Trophoblast cell (in vitro differentiated cells and primary cell): ENCODE data around the gene SYP.

Experiments used
- DNase-seq, 2 donors: peaks; one replicate each; pipeline ENCODE4 v3.0.0-alpha.2; 2016
- H2AFZ ChIP-seq: 2 replicates; pipeline ENCODE4 v1.6.1; 2013; ENCODE audit warnings: low read length, moderate library complexity, mild to moderate bottlenecking; ENCODE audit not compliant: insufficient read depth, poor library complexity
- H2AK5ac ChIP-seq: 2 replicates; pipeline ENCODE4 v1.6.1; 2013; ENCODE audit warnings: mild to moderate bottlenecking, low read length
- H2BK120ac ChIP-seq: 2 replicates; pipeline ENCODE4 v1.6.1; 2013; ENCODE audit warnings: low read length, mild to moderate bottlenecking, moderate library complexity; ENCODE audit not compliant: insufficient read depth, poor library complexity
- H2BK12ac ChIP-seq: 2 replicates; pipeline ENCODE4 v1.6.1; 2013; ENCODE audit warnings: mild to moderate bottlenecking, low read length, moderate library complexity
- H2BK5ac ChIP-seq: 2 replicates; pipeline ENCODE4 v1.6.1; 2013; ENCODE audit warnings: low read length, low read depth, moderate library complexity, mild to moderate bottlenecking; ENCODE audit not compliant: poor library complexity
- H3K14ac ChIP-seq: 2 replicates; pipeline ENCODE4 v1.6.1; 2013; ENCODE audit warnings: mild to moderate bottlenecking, low read length
- H3K18ac ChIP-seq: 2 replicates; pipeline ENCODE4 v1.6.1; 2013; ENCODE audit warnings: mild to moderate bottlenecking, low read length
- H3K23ac ChIP-seq: 2 replicates; pipeline ENCODE4 v1.6.1; 2013; ENCODE audit warnings: low read length
- H3K27ac ChIP-seq: 2 replicates; pipeline ENCODE4 v1.5.1; 2013; ENCODE audit warnings: low read depth, mild to moderate bottlenecking, inconsistent platforms, low read length, moderate library complexity
- H3K27me3 ChIP-seq: 2 replicates; pipeline ENCODE4 v1.6.1; 2013; ENCODE audit warnings: inconsistent platforms, mild to moderate bottlenecking, low read length, moderate library complexity; ENCODE audit not compliant: insufficient read depth
- H3K36me3 ChIP-seq, 2 experiments: 1 replicate in 1 of 2; 2 replicates in 1 of 2; pipeline ENCODE4 v1.6.1; 2013; ENCODE audit warnings: low read length in 2 of 2, mild to moderate bottlenecking in 2 of 2, moderate library complexity in 1 of 2; ENCODE audit not compliant: insufficient read depth in 2 of 2, control insufficient read depth in 1 of 2
- H3K4ac ChIP-seq: 2 replicates; pipeline ENCODE4 v1.6.1; 2013; ENCODE audit warnings: low read depth, mild to moderate bottlenecking, low read length, moderate library complexity
- H3K4me1 ChIP-seq, 2 experiments: 1 replicate in 1 of 2; 2 replicates in 1 of 2; pipeline ENCODE4 v1.6.1; 2013; ENCODE audit warnings: low read length in 2 of 2, mild to moderate bottlenecking in 2 of 2, moderate library complexity in 1 of 2; ENCODE audit not compliant: insufficient read depth in 2 of 2, control insufficient read depth in 1 of 2
- H3K4me2 ChIP-seq: 2 replicates; pipeline ENCODE4 v1.6.1; 2013; ENCODE audit warnings: inconsistent platforms, mild to moderate bottlenecking, low read length, moderate library complexity
- H3K4me3 ChIP-seq: 2 replicates; pipeline ENCODE4 v1.5.1; 2013; ENCODE audit warnings: mild to moderate bottlenecking, low read depth, low read length, inconsistent platforms
- H3K79me1 ChIP-seq: one replicate; pipeline ENCODE4 v1.6.1; 2013; ENCODE audit warnings: low read length
- H3K79me2 ChIP-seq: 2 replicates; pipeline ENCODE4 v1.6.1; 2013; ENCODE audit warnings: low read length, mild to moderate bottlenecking; ENCODE audit not compliant: control insufficient read depth, insufficient read depth, poor library complexity
- H3K9ac ChIP-seq: 2 replicates; pipeline ENCODE4 v1.6.1; 2013; ENCODE audit warnings: mild to moderate bottlenecking, low read length
- H3K9me3 ChIP-seq: 2 replicates; pipeline ENCODE4 v1.6.1; 2013; ENCODE audit warnings: low read depth, mild to moderate bottlenecking, control low read depth, inconsistent platforms, low read length; ENCODE audit not compliant: insufficient read depth
- H4K12ac ChIP-seq: 2 replicates; pipeline ENCODE4 v1.6.1; 2013; ENCODE audit warnings: low read depth, mild to moderate bottlenecking, low read length, moderate library complexity
- H4K8ac ChIP-seq: 2 replicates; pipeline ENCODE4 v1.6.1; 2013; ENCODE audit warnings: low read depth, mild to moderate bottlenecking, low read length, moderate library complexity
- H4K91ac ChIP-seq: one replicate; pipeline ENCODE4 v1.6.1; 2013; ENCODE audit warnings: low read depth, mild to moderate bottlenecking, low read length, moderate library complexity
- WGBS: extraction: QIAGEN DNeasy Blood & Tissue Kit; methylation state at CpG from one replicate; pipeline ENCODE4 v1.1.7; 2013; ENCODE audit warnings: missing lambda C conversion rate; ENCODE audit not compliant: insufficient read length, insufficient coverage; ENCODE audit errors: extremely low coverage; 5-methylcytosine and 5-hydroxymethylcytosine counted together

Gene SYP

DNA sequence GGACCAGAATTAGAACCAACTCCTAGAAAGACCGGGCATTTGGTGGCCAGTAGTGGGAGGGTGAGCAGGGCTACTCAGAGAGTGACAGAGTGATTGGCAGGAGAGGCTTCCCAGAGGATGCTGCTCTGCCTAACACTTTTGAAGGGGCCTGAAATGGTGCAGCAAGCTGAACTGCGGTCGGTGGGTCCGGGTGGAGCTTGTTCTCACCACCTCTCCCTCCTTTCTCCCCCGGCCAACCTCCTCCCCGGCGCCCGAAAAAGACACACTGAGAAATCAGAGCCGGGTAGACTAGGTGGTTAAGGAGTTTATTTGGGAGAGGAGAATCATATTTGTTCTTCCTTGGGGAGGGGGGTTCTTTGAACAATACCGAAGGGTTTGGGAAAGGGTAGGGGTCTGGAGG lies 12.5 kb downstream of the SYP start:
- no peak overlapping the region for H4K8ac ChIP-seq
- WGBS, result no CpG with 5 or more reads among the region's 10 CpGs
- peaks cover 6% of the 10 kb centered on the region for H3K79me2 ChIP-seq
- no peak for DNase-seq
- no peak overlapping the region for H3K18ac ChIP-seq
- H3K36me3 ChIP-seq, result peaks cover 8 to 9% of the 10 kb centered on the region in 2 experiments
- no peak overlapping the region for H3K4me3 ChIP-seq
- peaks cover 15% of the 10 kb centered on the region for H3K79me1 ChIP-seq
- no peak overlapping the region for H4K12ac ChIP-seq
- no peak overlapping the region for H2BK12ac ChIP-seq
- no peak overlapping the region for H3K14ac ChIP-seq
- no peak overlapping the region for H2AK5ac ChIP-seq
- no peaks in the 10 kb centered on the region for H3K27me3 ChIP-seq
- H3K4ac ChIP-seq, result no peak overlapping the region
- H3K9me3 ChIP-seq, result no peaks in the 10 kb centered on the region
- H2BK120ac ChIP-seq, result no peak overlapping the region
- no peak overlapping the region for H3K9ac ChIP-seq
- no peak overlapping the region for H3K27ac ChIP-seq
- H2AFZ ChIP-seq, result no peak overlapping the region
- no peak overlapping the region for H4K91ac ChIP-seq
- no peak overlapping the region for H3K4me2 ChIP-seq
- no peak overlapping the region for H2BK5ac ChIP-seq
- H3K4me1 ChIP-seq, result peaks cover 9 to 20% of the 10 kb centered on the region in 2 experiments
- no peak overlapping the region for H3K23ac ChIP-seq

DNA sequence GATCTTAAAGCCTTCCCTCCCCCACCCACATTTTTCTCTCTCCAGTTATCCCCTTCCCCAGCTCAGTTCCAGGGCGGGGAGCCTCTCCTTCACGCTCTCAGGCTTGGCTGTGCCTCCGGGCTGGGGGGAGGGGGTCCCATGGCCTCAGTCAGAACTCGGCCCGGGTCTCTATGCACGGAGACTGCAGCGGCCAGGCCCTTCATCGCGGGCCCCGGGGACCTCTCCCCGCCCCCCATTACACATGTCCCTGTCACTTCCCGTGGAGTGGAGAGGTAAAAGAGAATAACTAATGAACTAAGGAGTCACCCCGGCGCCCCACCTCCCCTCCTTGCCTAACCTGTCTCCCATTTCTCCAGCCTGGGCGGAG lies 13.0 kb downstream of the SYP start:
- H3K79me1 ChIP-seq, result peaks cover 15% of the 10 kb centered on the region
- DNase-seq, result no peak
- H2AK5ac ChIP-seq, result no peak overlapping the region
- H3K4ac ChIP-seq, result no peak overlapping the region
- H3K18ac ChIP-seq, result no peak overlapping the region
- WGBS, result no CpG with 5 or more reads among the region's 15 CpGs
- H3K14ac ChIP-seq, result no peak overlapping the region
- no peak overlapping the region for H2BK12ac ChIP-seq
- peaks cover 6% of the 10 kb centered on the region for H3K79me2 ChIP-seq
- H4K91ac ChIP-seq, result peak overlapping the region; percentile 90
- H3K4me2 ChIP-seq, result peak overlapping the region; percentile 79
- H4K8ac ChIP-seq, result no peak overlapping the region
- H4K12ac ChIP-seq, result no peak overlapping the region
- H3K9me3 ChIP-seq, result peaks cover 1% of the 10 kb centered on the region
- no peak overlapping the region for H3K9ac ChIP-seq
- H2AFZ ChIP-seq, result no peak overlapping the region
- no peak overlapping the region for H3K23ac ChIP-seq
- H3K4me1 ChIP-seq, result peaks cover 9 to 20% of the 10 kb centered on the region in 2 experiments
- H3K36me3 ChIP-seq, result peaks cover 12 to 13% of the 10 kb centered on the region in 2 experiments
- no peaks in the 10 kb centered on the region for H3K27me3 ChIP-seq
- H3K27ac ChIP-seq, result no peak overlapping the region
- H2BK120ac ChIP-seq, result no peak overlapping the region
- no peak overlapping the region for H3K4me3 ChIP-seq
- H2BK5ac ChIP-seq, result no peak overlapping the region

DNA sequence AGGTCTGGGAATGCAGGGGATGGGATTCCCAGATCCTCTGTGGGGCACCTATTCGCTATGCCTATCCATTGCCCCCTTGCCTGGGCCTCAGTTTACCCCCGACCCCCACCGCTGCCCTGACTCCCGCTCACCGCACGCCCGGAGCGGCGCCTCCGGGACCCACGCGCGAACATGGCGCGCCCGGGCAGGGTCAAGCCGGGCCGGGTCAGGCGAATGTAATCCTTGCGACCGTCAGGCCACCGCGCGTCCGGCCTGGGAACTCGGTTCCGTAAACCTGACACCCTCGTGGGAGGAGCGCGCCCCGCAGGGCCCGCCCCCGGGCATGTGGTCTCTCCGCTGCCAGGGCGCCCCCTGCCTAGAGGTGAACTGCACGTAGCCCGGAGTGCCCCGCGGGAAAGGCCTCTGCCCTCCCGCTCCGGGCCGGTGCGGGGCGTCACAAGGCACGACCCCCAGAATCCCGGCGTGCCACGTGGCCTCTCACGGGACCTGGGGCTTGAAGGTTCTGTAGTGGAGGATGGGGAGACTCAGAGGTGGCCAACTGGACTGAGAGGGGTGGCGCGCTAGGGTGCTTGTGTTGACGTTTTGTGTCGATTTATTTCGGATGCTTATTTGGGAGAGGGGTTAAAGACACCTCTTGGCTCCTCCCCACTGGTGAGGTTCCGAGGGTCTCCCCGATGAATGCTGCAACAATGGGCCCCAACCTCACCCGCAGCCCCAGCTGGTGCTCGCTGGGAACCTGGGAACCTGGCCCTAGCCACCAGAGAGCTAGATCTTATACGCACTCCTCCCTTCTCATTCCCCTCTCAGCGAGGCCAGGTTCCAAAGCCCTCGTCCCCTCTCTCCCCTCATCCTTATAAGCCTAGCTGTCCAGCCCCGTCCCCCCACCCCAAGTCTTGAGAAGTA lies 13.6 kb downstream of the SYP start, which contains the start of gene PRICKLE3:
Gene PRICKLE3, minus strand, starts transcription at position 249 of the 903 bp plus-strand sequence. Its CDS starts 76 bp downstream, at position 173.
- Histone ChIP-seq H2AK5ac (peak within 1 kb of the TSS; percentile 14), H2BK120ac (peak within 1 kb of the TSS; percentile 5), H3K18ac (peak within 1 kb of the TSS; percentile 49), H4K8ac (peak within 1 kb of the TSS; percentile 89), H4K12ac (peak within 1 kb of the TSS; percentile 72), H3K27me3 (no peaks in the 10 kb centered on the region), H3K4me1 (peaks cover 9 to 20% of the 10 kb centered on the region in 2 experiments), H3K4ac (peak within 1 kb of the TSS; percentile 64), H3K4me3 (peak within 1 kb of the TSS; percentile 76), H3K79me2 (peaks cover 3% of the 10 kb centered on the region), H3K4me2 (peak within 1 kb of the TSS; percentile 79), H3K23ac (no peak within 1 kb of the TSS), H3K9me3 (peaks cover 1% of the 10 kb centered on the region), H2BK12ac (no peak within 1 kb of the TSS), H3K14ac (peak within 1 kb of the TSS; percentile 70), H2BK5ac (peak within 1 kb of the TSS; percentile 75), H3K9ac (peak within 1 kb of the TSS; percentile 74), H3K36me3 (peaks cover 12 to 15% of the 10 kb centered on the region in 2 experiments), H2AFZ (peak within 1 kb of the TSS; percentile 75), H3K79me1 (peaks cover 15% of the 10 kb centered on the region), H4K91ac (peak within 1 kb of the TSS; percentile 90), H3K27ac (peak within 1 kb of the TSS; percentile 57)
- peak; percentile 71 to 84 for DNase-seq
- WGBS, result no CpG with 5 or more reads among the region's 62 CpGs

DNA sequence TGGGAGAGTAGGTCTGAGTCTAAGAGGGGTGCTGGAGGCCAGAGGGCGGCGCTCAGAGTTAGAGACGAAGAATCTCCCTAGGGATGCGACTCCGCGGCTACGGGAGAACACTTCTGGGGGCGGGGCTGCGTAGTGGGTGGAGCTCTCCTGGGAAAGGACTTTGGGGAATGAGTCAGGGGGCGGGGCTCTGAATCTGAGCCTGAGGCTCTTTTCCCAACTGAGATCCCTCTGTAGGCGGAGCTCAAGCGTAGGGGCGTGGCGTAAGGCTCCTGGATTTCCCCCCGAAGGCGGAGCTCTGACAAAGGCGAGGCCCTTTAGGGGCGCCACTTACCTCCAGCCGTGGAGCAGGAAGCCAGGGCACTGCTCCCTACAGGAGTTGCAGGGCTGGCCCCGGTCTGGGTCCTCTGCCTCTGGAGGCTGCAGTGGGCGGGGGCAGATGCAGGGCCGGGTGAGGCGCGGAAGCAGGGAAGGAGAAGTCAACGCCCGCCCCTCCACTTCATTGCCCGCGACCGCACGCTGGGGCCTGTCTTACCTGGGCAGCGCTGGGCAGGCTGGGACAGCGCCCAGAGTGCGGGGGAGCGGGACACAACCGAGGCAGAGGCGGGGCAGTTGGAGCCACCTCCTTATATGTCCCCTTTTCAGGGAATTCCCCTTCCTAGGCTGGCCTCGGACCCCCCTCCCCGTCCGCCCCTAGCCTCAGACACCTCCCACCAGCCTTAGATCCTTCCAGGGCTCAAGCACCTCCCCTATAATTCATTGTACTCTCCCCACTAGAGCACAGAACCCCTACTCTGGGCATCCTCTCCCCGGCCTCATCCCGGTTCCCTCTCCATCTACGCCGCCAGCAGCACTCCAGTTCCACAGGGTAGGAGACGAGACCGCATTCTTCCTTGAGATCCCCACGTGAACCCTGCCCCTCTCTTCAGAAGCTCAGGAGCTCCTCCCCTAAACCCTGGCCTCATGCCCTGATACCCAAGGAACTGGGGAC lies 15.4 kb downstream of the SYP start:
- Histone ChIP-seq H2AFZ (no peak overlapping the region), H4K8ac (peak overlapping the region; percentile 92), H3K79me1 (peaks cover 13% of the 10 kb centered on the region), H3K4me1 (peaks cover 9 to 20% of the 10 kb centered on the region in 2 experiments), H2BK5ac (peak overlapping the region; percentile 49), H3K23ac (no peak overlapping the region), H4K12ac (peak overlapping the region; percentile 98), H2BK12ac (peak overlapping the region; percentile 40), H2AK5ac (peak overlapping the region; percentile 89), H3K79me2 (peaks cover 3% of the 10 kb centered on the region), H3K27me3 (no peaks in the 10 kb centered on the region), H3K4me2 (peak overlapping the region; percentile 71), H3K9me3 (peaks cover 1% of the 10 kb centered on the region), H3K4me3 (peak overlapping the region; percentile 43), H3K18ac (peak overlapping the region; percentile 96), H3K4ac (peak overlapping the region; percentile 69), H3K36me3 (peaks cover 22 to 23% of the 10 kb centered on the region in 2 experiments), H2BK120ac (peak overlapping the region; percentile 90), H3K9ac (no peak overlapping the region), H3K27ac (peak overlapping the region; percentile 57), H4K91ac (peak overlapping the region; percentile 77), H3K14ac (peak overlapping the region; percentile 93)
- whole genome bisulfite sequencing, result no CpG with 5 or more reads among the region's 46 CpGs
- peak; percentile 74 to 83 for DNase-seq
